ENCODE results near the gene TCOF1.

- TF ChIP-seq CTCF (IDR thresholded peaks at IDR 0.05) (no peak), POLR2A (IDR thresholded peaks at IDR 0.05; ENCODE audit: low read depth) (no peak), POLR2AphosphoS5 (IDR thresholded peaks at IDR 0.05) (no peak), EP300 (IDR thresholded peaks at IDR 0.05) (no peak)
Observed at GRCh38 chr5:150431574-150431973, 74.1 kb downstream of the TCOF1 start.

Measured in esophagus muscularis mucosa (tissue), 4 donors.